Measurements from ENCODE around the gene KCNK7.
"Not testable (repeated sequence)": the region's sequence is repeated elsewhere in the genome, so short reads cannot be mapped to it uniquely, and the experiment has no call there.

KCNK7 gene, protein sequence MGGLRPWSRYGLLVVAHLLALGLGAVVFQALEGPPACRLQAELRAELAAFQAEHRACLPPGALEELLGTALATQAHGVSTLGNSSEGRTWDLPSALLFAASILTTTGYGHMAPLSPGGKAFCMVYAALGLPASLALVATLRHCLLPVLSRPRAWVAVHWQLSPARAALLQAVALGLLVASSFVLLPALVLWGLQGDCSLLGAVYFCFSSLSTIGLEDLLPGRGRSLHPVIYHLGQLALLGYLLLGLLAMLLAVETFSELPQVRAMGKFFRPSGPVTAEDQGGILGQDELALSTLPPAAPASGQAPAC

DNA sequence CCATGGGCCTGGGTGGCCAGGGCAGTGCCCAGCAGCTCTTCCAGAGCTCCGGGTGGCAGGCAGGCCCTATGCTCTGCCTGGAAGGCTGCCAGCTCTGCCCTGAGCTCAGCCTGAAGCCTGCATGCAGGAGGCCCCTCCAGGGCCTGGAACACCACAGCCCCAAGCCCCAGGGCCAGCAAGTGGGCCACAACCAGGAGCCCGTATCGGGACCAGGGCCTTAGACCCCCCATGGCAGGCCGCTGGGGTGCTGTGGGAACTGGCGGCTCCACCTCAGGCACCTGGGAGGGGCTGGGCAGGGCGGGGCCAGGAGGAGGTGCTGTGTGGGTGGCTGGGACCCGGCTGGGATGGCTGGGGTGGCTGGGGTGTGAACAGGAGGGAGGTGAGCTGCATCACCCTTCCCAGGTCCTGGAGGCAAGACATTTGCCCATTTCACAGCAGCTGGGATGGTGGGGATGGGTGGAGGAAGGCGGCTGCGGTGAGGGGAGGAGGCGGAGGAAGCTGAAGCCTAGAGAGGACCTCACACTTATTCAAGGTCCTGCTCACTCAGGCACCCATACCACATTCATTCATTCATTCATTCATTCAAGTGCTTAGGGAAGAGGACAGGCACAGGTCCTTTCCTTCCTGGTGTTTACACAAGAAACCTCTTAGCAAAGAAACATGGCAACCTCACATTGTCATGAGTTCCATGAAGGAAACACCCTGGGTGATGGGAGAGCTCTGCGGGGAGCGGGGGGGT lies at the start of gene KCNK7:
KCNK7 (minus strand) TSS at position 258 of the 739 bp plus-strand sequence; CDS start at position 230, 28 bp downstream.
- DNase-seq = no peak

GRCh38 chr11:65644837-65645236 lies 49.2 kb upstream of the KCNK7 start:
- no peak for DNase-seq

DNA sequence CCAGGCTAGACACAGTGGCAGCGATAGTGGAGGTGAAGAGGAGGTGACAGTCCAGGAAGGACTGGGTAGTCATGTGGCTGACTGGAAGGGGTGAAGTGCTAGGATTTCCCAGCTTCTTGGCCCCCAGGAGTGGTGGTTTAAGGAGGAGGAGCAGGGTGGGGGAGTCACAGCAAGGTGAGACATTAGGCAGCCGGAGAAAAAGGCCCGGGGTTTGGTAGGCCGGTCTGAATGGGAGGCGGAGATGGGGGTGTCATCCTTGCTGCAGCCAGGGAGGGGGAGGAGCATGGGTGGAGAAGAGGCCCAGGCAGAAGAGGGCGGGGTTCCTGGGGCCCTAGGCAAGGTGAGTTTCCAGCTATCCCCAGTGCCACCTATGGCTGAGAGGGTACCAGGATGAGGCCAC lies 48.4 kb upstream of the KCNK7 start:
- DNase-seq = no peak

DNA sequence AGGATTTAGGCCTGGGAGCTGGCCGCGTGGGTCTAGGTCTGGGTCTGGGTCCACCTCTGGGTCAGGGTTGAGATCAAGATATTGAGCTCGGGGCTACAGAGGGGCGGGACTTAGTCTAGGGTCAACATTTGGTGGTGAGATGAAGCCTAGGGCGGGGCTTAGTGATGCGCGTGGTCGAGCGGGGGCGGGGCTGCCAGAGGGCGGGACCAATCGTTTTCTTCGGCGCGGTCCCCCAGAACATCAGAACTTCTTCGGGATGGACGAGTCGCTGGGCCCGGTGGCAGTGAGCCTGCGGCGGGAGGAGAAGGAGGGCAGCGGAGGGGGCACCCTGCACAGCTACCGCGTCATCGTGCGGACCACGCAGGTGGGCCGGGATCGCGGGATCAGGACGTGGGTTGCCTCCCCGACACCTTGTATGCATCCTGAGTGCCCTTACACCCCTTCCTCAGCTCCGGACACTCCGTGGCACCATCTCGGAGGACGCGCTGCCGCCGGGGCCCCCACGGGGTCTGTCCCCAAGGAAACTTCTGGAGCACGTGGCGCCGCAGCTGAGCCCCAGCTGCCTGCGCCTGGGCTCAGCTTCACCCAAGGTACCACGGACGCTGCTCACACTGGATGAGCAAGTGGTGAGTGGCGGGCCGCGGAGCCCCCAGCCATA lies 46.5 kb upstream of the KCNK7 start:
- peak; percentile 67 for DNase-seq

GRCh38 chr11:65641297-65642013 lies 45.9 kb upstream of the KCNK7 start:
- DNase-seq = no peak

DNA sequence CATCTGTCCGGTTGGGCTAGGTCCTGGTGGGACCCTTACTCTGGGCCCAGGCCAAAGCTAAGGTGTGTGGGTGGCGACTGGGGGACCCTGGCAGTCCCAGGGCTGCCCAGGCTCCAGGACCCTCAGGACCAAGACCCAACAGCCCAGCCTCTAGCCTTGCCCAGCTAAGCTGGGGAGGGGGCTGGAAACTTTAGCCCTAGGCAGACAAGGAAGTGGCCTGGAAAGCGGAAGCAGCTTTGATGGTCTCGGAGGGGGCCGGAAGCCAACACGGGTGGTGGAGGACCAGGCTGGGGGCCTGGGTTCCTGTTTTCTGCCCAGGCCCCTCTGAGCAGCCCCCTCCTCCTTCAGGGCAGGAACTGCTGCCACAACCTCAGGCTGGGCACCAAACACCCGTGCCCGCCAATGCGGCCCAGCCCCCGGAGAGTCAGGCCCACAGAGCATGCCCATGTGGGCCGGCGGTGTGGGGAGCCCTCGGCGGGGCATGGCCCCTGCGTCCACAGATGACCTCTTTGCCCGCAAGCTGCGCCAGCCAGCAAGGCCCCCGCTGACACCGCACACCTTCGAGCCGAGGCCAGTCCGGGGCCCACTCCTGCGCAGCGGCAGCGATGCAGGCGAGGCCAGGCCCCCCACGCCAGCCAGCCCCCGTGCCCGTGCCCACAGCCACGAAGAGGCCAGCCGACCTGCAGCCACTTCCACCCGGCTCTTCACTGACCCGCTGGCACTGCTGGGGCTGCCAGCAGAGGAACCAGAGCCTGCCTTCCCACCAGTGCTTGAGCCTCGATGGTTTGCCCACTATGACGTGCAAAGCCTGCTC lies 45.1 kb upstream of the KCNK7 start:
- DNase-seq = no peak

- peak; percentile 69 for DNase-seq
Measured at GRCh38 chr11:65639623-65640482, 44.3 kb upstream of the KCNK7 start.

DNA sequence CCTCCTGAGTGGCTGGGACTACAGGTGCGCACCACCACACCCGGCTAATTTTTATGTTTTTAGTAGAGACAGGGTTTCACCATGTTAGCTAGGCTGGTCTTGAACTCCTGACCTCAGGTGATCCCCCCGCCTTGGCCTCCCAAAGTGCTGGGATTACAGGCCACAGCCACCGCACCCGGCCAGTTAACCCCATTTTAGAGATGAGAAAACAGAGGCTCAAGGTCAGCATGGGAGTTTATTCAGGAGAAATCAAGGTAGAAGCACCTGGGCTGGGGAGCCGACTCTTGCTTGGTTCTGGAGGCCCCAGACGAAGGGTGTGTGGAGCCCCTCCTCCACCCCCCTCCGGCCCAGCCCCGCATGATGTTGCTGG lies 43.6 kb upstream of the KCNK7 start:
- not testable (repeated sequence) for DNase-seq

DNA sequence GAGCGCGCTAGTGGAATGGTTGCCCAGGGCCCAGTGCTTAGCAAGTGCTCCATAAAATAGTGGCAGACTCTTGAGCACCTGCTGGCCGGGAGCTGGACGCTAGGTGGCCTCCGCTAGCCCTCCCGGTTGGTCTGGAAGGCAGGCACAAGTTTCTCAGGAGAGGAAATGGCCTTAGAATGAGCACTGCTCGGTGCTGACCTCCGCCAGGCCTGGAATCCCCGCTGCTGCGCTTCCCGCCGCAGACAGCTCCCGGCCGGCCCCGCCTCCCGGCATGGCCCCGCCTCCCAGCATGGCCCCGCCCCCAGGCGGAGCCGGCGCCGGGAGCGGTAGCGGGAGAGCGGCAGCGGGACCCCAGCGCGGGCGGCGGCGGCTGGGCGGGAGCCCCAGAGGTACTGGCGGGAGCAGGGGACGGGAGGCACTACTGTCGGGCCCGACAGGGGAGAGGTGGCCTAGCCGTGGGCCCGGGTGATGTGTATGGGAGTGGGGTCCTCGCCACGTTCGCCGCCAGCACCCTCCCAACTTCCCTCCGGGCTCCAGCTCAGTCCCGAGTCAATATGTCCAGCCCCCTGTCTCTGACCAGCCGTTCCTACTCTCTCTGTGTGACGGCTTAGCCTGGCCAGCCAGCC lies 42.3 kb upstream of the KCNK7 start, which contains the start of gene SIPA1:
SIPA1 (plus strand) TSS at position 308 of the 626 bp plus-strand sequence. CDS start 2,821 bp downstream, outside the sequence.
- peak; percentile 85 for DNase-seq

DNA sequence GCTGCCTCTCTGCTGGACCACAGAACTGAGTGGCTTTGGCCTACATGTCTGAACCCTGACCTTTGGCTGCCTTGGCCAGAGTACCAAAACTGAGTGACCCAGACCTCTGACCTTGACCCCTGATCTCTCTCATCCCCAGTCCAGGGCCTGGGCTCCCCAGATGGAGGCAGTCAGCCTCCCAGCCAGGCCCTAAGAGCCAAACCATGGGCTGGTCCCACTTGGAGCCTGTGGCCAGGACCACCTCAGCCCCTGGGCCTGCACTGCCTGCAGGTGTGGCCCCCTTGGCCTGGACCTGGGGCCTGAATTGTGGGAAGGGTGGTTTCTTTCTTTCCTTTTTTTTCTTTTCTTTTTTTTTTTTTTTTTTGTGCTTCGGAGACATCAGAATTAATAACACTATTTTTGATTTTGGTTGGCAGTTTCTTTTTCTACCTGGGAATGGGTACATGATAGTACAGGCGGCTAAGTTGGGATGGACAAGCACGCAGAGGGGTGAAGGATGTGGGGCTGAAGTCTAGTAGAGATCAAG lies 41.5 kb upstream of the KCNK7 start:
- DNase-seq = no peak

DNA sequence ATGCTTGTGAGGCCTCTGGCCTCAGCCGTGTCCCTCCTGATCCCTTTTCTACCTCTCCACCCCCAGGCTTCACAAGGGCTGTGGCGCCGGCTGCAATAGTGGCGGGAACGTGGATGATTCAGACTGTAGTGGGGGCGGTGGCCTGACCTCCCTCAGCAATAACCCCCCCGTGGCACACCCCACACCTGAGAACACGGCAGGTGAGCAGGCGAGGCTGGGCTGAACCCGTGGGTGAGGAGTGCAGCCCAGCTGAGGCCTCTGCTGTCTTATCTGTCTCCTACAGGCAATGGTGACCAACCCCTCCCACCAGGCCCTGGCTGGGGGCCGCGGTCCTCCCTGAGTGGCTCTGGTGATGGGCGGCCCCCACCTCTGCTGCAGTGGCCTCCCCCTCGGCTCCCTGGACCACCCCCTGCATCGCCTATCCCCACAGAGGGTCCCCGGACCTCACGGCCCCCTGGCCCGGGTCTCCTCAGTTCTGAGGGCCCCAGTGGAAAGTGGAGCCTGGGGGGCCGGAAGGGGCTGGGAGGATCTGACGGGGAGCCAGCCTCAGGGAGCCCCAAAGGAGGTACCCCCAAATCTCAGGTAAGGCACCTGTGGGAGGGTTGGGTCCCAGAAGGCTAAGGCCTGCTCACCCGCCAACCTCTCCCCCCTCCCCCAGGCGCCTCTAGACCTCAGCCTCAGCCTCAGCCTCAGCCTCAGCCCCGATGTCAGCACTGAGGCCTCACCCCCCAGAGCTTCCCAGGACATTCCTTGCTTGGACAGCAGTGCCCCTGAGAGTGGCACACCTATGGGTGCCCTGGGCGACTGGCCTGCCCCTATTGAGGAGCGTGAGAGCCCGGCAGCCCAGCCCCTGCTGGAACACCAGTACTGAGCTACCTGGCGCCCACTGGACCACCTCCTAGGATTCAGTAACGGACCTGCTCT lies 40.8 kb upstream of the KCNK7 start:
- DNase-seq = no peak

DNA sequence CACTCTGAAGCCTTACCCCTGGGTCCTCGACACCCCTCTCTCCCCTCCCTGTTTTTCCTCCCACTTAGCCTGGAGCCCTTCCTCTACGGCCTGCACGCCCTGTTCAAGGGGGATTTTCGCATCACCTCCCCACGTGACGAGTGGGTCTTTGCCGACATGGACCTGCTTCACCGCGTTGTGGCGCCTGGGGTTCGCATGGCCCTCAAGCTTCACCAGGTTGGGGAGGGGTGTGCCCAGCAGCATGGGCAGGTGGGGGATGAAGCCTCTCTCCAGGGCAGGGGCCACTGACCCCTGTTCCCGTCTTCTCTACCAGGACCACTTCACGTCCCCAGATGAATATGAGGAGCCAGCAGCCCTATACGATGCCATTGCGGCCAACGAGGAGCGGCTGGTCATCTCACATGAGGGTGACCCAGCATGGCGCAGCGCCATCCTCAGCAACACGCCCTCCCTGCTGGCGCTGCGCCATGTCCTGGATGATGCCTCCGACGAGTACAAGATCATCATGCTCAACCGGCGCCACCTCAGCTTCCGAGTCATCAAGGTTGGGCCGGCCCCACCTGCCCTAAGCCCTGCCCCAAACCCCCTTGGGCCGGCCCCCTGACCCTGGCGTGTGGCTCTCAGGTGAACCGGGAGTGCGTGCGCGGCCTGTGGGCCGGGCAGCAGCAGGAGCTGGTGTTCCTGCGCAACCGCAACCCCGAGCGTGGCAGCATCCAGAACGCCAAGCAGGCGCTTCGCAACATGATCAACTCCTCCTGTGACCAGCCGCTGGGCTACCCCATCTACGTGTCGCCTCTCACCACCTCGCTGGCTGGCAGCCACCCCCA lies 39.5 kb upstream of the KCNK7 start:
- no peak for DNase-seq

DNA sequence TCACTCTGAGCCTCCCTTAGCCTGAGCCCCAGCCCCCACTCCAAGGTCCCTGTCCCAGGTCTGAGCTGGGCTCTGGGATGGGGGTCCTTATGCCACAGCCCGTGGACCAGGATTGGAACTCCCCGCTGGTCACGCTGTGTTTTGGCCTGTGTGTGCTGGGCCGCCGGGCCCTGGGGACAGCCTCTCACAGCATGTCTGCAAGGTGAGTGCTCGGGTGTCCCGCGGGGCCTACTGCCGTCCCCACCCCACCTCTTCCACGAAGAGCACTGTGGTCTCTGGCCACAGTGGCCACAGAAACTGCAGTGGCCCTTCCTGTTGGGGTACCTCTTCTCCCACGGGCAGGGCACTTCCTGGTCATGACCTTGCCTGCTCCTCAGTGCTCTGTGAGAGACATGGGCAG lies 38.8 kb upstream of the KCNK7 start:
- DNase-seq = no peak

DNA sequence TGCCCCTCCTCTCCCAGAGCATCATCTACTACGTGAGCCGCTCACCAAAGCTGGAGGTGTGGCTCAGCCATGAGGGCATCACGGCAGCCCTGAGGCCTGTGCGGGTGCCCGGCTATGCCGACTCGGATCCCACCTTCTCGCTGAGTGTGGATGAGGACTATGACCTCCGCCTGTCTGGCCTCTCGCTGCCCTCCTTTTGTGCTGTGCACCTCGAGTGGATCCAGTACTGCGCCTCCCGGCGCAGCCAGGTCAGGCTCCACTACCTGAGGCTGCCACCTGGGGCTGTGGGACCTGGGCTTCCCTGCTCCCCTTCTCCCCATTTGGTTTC lies 38.5 kb upstream of the KCNK7 start:
- no peak for DNase-seq

DNA sequence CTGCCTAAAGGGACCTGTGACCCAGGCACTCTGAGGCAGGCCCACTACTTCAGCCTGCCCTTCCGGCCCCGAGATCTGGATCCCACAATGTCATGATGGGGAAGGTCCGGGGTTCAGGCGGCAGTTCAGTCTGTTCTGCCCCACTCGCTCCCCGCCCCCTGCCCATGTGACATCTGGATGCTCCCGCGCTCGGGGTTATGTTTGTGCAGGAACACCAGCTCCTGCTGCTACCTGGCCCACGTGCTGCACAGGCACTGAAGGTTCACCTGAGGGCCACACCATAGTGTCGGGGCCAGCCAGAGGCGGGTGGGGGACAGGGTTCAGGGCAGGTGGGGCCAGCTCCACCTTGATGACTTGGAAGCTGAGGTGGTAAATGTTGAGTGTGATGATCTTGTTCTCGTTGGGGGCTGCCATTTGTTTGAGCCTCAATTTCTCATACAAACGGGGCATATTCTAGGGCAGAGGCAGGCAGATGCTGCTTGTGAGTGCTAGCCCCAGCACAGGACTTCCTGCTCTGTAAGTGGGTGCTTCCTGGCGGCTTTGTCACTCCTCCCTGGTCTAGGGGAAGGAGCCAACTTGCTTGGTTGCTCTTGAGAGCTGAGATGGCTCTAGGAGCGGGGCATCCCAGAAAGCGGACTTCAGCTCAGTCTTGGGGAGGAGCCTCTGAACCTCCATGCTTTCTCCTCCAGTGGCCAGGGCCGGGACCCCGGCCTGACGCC lies 37.9 kb upstream of the KCNK7 start:
- DNase-seq = no peak

DNA sequence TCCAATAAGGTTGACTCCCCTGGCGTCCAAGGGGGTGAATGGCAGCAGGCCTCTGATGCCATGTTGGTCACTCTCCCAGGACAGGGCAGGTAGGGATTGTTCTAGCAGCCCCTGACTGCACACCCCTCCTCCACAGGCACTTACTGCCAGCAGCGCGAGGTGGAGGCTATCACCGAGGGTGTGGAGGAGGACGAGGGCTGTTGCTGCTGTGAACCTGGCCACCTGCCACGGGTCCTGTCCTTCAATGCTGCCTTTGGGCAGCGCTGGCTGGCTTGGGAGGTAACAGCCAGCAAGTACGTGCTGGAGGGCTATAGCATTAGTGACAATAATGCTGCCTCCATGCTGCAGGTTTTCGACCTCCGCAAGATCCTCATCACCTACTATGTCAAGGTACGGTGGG lies 34.6 kb upstream of the KCNK7 start:
- no peak for DNase-seq

DNA sequence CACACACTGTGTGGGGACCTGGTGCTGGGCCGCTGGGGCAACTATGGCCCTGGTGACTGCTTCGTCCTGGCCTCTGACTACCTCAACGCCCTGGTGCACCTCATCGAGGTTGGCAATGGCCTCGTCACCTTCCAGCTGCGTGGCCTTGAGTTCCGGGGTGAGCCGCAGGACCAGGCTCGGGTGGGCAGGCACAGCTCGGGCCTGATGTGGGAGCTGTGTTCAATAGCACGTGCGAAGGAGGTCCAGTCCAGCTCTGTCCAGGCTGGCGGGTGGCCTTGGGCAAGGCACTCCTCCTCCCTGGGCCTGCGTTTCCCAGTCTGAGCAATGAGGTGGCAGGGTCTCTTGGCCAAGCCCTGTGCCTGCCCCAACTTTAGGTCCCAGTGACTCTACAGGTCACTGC lies 34.0 kb upstream of the KCNK7 start:
- no peak for DNase-seq

- DNase-seq = no peak
Measured at GRCh38 chr11:65627202-65627601, 31.6 kb upstream of the KCNK7 start.

Measured in stimulated activated CD8-positive, alpha-beta memory T cell treated with anti-CD3 and anti-CD28 coated beads, Interleukin-4, amount 100 ng/mL, for 48 hours (primary cell).